K562 (cell line): Measurements from ENCODE around the gene LRRC47. TPM values are rescaled to one million over a fixed set of nuclear protein-coding genes. Genes with fewer than 3 reads are reported as not detected.

ENCODE experiments used
- ATAC-seq: fragments of 200-7000 bp; cut with Tn5 transposase; 3 replicates; pipeline ENCODE4 v1.9.1; 2020; ENCODE audit warnings: moderate library complexity
- BruUV-seq: library from RNA; stranded (reverse); fragments of 400-500 nt; replicated peaks from 2 replicates; lab custom pipeline; 2021; lab: Mats Ljungman, UMichigan
- CTCF ChIA-PET: fragments of 300-600 bp; formaldehyde crosslinking; extraction: SDS; loops from one replicate; lab custom pipeline; 2021; ENCODE audit warnings: low intra/inter-chr PET ratio; lab: Yijun Ruan, JAX
- POLR2A ChIA-PET: fragments of 300-600, 350-650 bp; sonication (Branson Sonifier 250); formaldehyde crosslinking; extraction: SDS; loops from one replicate; lab custom pipeline; 2021; ENCODE audit warnings: antibody characterized with exemption, inconsistent platforms; lab: Yijun Ruan, JAX
- DNase-seq, 4 experiments: peaks; one replicate each; pipeline versions ENCODE4 v3.0.0 to v3.0.0-alpha.2; 2011 to 2018; ENCODE audit warnings: low spot score in 3 of 4, mixed read lengths in 3 of 4; ENCODE audit errors: extremely low read depth in 1 of 4
- FAIRE-seq: peaks from 2 replicates; lab custom pipeline; 2011; peaks lifted over from hg19 to GRCh38; lab: Jason Lieb, UNC
- H2AFZ ChIP-seq: 2 replicates; pipeline ENCODE4 v1.6.0; 2011; ENCODE audit warnings: low read depth, low read length, control low read depth, inconsistent platforms
- H3K27ac ChIP-seq: fragments of 200-600 bp; 3 replicates; pipeline ENCODE4 v1.8.0; 2011; ENCODE audit warnings: low read depth, mild to moderate bottlenecking, control low read depth, inconsistent platforms, low read length, moderate library complexity, mixed read lengths; ENCODE audit errors: extremely low read depth
- H3K27me3 ChIP-seq, 2 experiments: fragments of 300-600 bp in 1 of 2; 2 replicates in 1 of 2; 3 replicates in 1 of 2; pipeline versions ENCODE4 v1.6.0 to v1.8.0; 2011; ENCODE audit warnings: inconsistent platforms in 2 of 2, low read length in 2 of 2, mild to moderate bottlenecking in 1 of 2, mixed read lengths in 1 of 2, moderate library complexity in 1 of 2; ENCODE audit not compliant: control insufficient read depth in 2 of 2, insufficient read depth in 2 of 2
- H3K36me3 ChIP-seq: fragments of 300-600 bp; 3 replicates; pipeline ENCODE4 v1.8.0; 2011; ENCODE audit warnings: mild to moderate bottlenecking, low read length, inconsistent platforms; ENCODE audit not compliant: control insufficient read depth, insufficient read depth
- H3K4me1 ChIP-seq, 2 experiments: fragments of 200-600 bp in 1 of 2; replicated peaks in 1 of 2; 2 replicates in 1 of 2; 3 replicates in 1 of 2; pipeline versions ENCODE4 v1.5.1 to v1.8.0; 2011; ENCODE audit warnings: inconsistent platforms in 2 of 2, low read length in 2 of 2, mild to moderate bottlenecking in 1 of 2, mixed read lengths in 1 of 2, moderate library complexity in 1 of 2; ENCODE audit not compliant: control insufficient read depth in 2 of 2, insufficient read depth in 2 of 2
- H3K4me2 ChIP-seq: 2 replicates; pipeline ENCODE4 v1.6.1; 2011; ENCODE audit warnings: low read length, control low read depth, inconsistent platforms, mixed read lengths; ENCODE audit not compliant: insufficient read depth
- H3K4me3 ChIP-seq: fragments of 200-600 bp; sonication (generic), shearing (Covaris generic); 2 replicates; pipeline ENCODE4 v1.5.1; 2016; ENCODE audit warnings: control low read depth, inconsistent platforms
- H3K79me2 ChIP-seq: fragments of 200-600 bp; 3 replicates; pipeline ENCODE4 v1.8.0; 2011; ENCODE audit warnings: low read length, inconsistent platforms; ENCODE audit not compliant: control insufficient read depth, insufficient read depth
- H3K9ac ChIP-seq, 2 experiments: 2 replicates each; pipeline versions ENCODE4 v1.6.0 to v1.6.1; 2011; ENCODE audit warnings: low read depth in 2 of 2, low read length in 2 of 2, control low read depth in 1 of 2, inconsistent platforms in 1 of 2, mild to moderate bottlenecking in 1 of 2, mixed read lengths in 1 of 2; ENCODE audit not compliant: insufficient read depth in 1 of 2
- H3K9me1 ChIP-seq: one replicate; pipeline ENCODE4 v1.6.0; 2011; ENCODE audit warnings: inconsistent platforms, mild to moderate bottlenecking, low read length, moderate library complexity; ENCODE audit not compliant: control insufficient read depth, insufficient read depth
- H3K9me3 ChIP-seq: replicated peaks from 2 replicates; pipeline ENCODE4 v1.5.1; 2011; ENCODE audit warnings: low read depth, low read length, inconsistent platforms; ENCODE audit not compliant: control insufficient read depth, insufficient read depth
- H4K20me1 ChIP-seq: replicated peaks from 2 replicates; pipeline ENCODE4 v1.6.1; 2011; ENCODE audit warnings: low read length, inconsistent platforms, mixed read lengths; ENCODE audit not compliant: control insufficient read depth, insufficient read depth
- CBX1 ChIP-seq: sonication (generic); IDR thresholded peaks from 2 replicates; pipeline ENCODE4 v1.6.1; 2016; ENCODE audit warnings: antibody characterized with exemption, low read depth, mild to moderate bottlenecking
- CEBPB ChIP-seq: fragments of 450-650 bp; IDR thresholded peaks from 2 replicates; pipeline ENCODE4 v1.6.1; 2016; ENCODE audit warnings: missing genetic modification characterization, missing compliant biosample characterization
- POLR2A ChIP-seq: fragments of 450-650 bp; conservative IDR thresholded peaks from 2 replicates; pipeline ENCODE4 v1.6.1; 2016
- POLR2G ChIP-seq: fragments of 200-400 bp; formaldehyde crosslinking; IDR thresholded peaks from 2 replicates; pipeline ENCODE4 v1.6.1; 2017; ENCODE audit warnings: low read depth, mild to moderate bottlenecking, antibody characterized with exemption, low read length, moderate library complexity
- RBFOX2 ChIP-seq: fragments of 200-400 bp; formaldehyde crosslinking; IDR thresholded peaks from 2 replicates; pipeline ENCODE4 v1.6.1; 2017; ENCODE audit warnings: low read depth, mild to moderate bottlenecking, low read length, moderate library complexity
- RBM22 ChIP-seq: fragments of 200-400 bp; formaldehyde crosslinking; IDR thresholded peaks from 2 replicates; pipeline ENCODE4 v1.6.1; 2018; ENCODE audit warnings: low read length, low read depth; ENCODE audit not compliant: poor library complexity, severe bottlenecking
- WGBS: fragments of 100-300 bp; shearing (Covaris generic); methylation state at CpG from one replicate; pipeline ENCODE4 v1.1.6; 2016; ENCODE audit warnings: low coverage, mixed read lengths; ENCODE audit not compliant: insufficient coverage; ENCODE audit errors: missing lambda C conversion rate; 5-methylcytosine and 5-hydroxymethylcytosine counted together
- in situ Hi-C: fragments of 300-500 bp; cut with MboI; formaldehyde crosslinking; loops from 4 replicates; pipeline ENCODE4 v1.15.0; 2018; ENCODE audit warnings: inconsistent platforms, mixed read lengths
- intact Hi-C: fragments of 100-400 bp; cut with micrococcal nuclease; formaldehyde crosslinking; loops from 2 replicates; pipeline ENCODE4 v1.14.2; 2022
- polyA plus RNA-seq, 8 experiments: library from polyadenylated mRNA; depleted of rRNA in 4 of 8; stranded (reverse) in 5 of 8; unstranded in 3 of 8; fragments of >200 nt; fragmentation: Nextera tagmentation in 2 of 8; fragmentation: Illumina TruSeq in 1 of 8; extraction: Ambion mirVana in 2 of 8; extraction: Trizol in 1 of 8; gene quantifications; 2 replicates each; pipeline versions ENCODE4 v1.2.1 to v1.2.3, GENCODE V29; 2011 to 2014; ENCODE audit warnings: inconsistent platforms in 1 of 8, missing spikeins in 1 of 8
- total RNA-seq, 7 experiments: library from RNA; depleted of rRNA in 6 of 7; stranded (reverse); fragments of >200 nt in 6 of 7; fragmentation: Illumina TruSeq in 2 of 7; extraction: Trizol in 2 of 7; gene quantifications; 2 replicates each; pipeline versions ENCODE4 v1.2.1 to v1.2.3, GENCODE V29; 2011 to 2021; ENCODE audit warnings: low replicate concordance in 1 of 7
- TF ChIP-seq, protein P1 (sequence below): fragments of 250-450 bp; sonication (Bioruptor Pico); IDR thresholded peaks from 2 replicates; pipeline ENCODE4 v1.4.0; 2020
- TF ChIP-seq, protein P2 (sequence below): sonication (generic); formaldehyde crosslinking; IDR thresholded peaks from 2 replicates; pipeline ENCODE4 v1.8.1; 2023; ENCODE audit warnings: mild to moderate bottlenecking, missing genetic modification reagents

The LRRC47 gene
- total and polyA plus RNA-seq, 9 of the 15 experiments (the other 6 are each of a cell fraction or from before 2014, with no cell fraction given) = 4.6 to 68.0 (median 35.9) TPM

DNA sequence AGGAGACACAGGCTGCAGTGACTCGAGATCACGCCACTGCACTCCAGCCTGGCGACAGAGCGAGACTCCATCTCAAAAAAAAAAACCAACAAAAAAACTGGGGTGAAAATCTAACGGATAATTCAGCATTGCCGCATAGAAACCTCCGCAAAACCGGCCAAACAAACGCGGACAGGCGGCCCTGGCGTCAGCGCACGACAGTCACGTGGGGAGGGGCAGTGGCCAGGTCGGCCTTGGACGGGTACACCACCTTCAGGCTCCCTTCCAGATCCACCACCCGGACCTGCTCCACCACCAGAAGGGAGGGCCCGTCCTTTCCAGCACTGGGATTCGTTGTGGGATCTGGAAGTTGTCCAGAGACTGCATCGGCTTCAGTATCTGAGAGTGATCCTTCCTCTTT is 15.4 kb downstream of the LRRC47 start:
- TF ChIP-seq RBM22 (peak; percentile 76), CBX1 (0 out of 2 replicates have a peak, but pooled peaks have one; percentile 14), POLR2A (peak; percentile 51; the same call in 1 of the 2 replicates), CEBPB (no peak), POLR2G (peak; percentile 80), RBFOX2 (peak; percentile 41)
- TF ChIP-seq, protein P1, sequence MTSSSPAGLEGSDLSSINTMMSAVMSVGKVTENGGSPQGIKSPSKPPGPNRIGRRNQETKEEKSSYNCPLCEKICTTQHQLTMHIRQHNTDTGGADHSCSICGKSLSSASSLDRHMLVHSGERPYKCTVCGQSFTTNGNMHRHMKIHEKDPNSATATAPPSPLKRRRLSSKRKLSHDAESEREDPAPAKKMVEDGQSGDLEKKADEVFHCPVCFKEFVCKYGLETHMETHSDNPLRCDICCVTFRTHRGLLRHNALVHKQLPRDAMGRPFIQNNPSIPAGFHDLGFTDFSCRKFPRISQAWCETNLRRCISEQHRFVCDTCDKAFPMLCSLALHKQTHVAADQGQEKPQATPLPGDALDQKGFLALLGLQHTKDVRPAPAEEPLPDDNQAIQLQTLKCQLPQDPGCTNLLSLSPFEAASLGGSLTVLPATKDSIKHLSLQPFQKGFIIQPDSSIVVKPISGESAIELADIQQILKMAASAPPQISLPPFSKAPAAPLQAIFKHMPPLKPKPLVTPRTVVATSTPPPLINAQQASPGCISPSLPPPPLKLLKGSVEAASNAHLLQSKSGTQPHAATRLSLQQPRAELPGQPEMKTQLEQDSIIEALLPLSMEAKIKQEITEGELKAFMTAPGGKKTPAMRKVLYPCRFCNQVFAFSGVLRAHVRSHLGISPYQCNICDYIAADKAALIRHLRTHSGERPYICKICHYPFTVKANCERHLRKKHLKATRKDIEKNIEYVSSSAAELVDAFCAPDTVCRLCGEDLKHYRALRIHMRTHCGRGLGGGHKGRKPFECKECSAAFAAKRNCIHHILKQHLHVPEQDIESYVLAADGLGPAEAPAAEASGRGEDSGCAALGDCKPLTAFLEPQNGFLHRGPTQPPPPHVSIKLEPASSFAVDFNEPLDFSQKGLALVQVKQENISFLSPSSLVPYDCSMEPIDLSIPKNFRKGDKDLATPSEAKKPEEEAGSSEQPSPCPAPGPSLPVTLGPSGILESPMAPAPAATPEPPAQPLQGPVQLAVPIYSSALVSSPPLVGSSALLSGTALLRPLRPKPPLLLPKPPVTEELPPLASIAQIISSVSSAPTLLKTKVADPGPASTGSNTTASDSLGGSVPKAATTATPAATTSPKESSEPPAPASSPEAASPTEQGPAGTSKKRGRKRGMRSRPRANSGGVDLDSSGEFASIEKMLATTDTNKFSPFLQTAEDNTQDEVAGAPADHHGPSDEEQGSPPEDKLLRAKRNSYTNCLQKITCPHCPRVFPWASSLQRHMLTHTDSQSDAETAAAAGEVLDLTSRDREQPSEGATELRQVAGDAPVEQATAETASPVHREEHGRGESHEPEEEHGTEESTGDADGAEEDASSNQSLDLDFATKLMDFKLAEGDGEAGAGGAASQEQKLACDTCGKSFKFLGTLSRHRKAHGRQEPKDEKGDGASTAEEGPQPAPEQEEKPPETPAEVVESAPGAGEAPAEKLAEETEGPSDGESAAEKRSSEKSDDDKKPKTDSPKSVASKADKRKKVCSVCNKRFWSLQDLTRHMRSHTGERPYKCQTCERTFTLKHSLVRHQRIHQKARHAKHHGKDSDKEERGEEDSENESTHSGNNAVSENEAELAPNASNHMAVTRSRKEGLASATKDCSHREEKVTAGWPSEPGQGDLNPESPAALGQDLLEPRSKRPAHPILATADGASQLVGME (CRISPR knock-in tag) = no peak
- TF ChIP-seq, protein P2, sequence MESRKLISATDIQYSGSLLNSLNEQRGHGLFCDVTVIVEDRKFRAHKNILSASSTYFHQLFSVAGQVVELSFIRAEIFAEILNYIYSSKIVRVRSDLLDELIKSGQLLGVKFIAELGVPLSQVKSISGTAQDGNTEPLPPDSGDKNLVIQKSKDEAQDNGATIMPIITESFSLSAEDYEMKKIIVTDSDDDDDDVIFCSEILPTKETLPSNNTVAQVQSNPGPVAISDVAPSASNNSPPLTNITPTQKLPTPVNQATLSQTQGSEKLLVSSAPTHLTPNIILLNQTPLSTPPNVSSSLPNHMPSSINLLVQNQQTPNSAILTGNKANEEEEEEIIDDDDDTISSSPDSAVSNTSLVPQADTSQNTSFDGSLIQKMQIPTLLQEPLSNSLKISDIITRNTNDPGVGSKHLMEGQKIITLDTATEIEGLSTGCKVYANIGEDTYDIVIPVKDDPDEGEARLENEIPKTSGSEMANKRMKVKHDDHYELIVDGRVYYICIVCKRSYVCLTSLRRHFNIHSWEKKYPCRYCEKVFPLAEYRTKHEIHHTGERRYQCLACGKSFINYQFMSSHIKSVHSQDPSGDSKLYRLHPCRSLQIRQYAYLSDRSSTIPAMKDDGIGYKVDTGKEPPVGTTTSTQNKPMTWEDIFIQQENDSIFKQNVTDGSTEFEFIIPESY (CRISPR knock-in tag) = peak; percentile 55; the same call in 1 of the 2 replicates
- Histone ChIP-seq H3K79me2 (peaks cover 6% of the 10 kb centered on the region; the same call in 2 of the 3 replicates), H3K9me1 (peaks cover 5% of the 10 kb centered on the region), H3K9me3 (no peaks in the 10 kb centered on the region), H3K4me1 (peaks cover 11 to 47% of the 10 kb centered on the region in 2 experiments), H3K27me3 (no peaks in the 10 kb centered on the region), H3K9ac (no peak overlapping the region), H3K36me3 (peaks cover 79% of the 10 kb centered on the region), H3K4me3 (no peak overlapping the region), H4K20me1 (no peaks in the 10 kb centered on the region), H3K27ac (no peak overlapping the region), H2AFZ (no peak overlapping the region), H3K4me2 (no peak overlapping the region)
- no TSS peak for BruUV-seq
- ChIA-PET POLR2A (interaction anchor here (5.0 kb wide), 1 partner anchor 14 kb away, joined by 41 read pairs; the partner anchor contains the start of gene LRRC47), CTCF (no interaction called here)
- FAIRE-seq (no peak), ATAC-seq (no peak), DNase-seq (no peak)
- intact Hi-C loops = no loop called here
- in situ Hi-C loops = no loop called here
- 93% methylated on average over 21 of the region's 21 CpGs for WGBS
